ENCODE results near the gene VILL. TPM values are rescaled to one million over a fixed set of nuclear protein-coding genes. Genes with fewer than 3 reads are reported as not detected.
"Not testable (repeated sequence)": the region's sequence is repeated elsewhere in the genome, so short reads cannot be mapped to it uniquely, and the experiment has no call there.

The VILL gene
- total RNA-seq, 4 donors from 2014 or later: 0.51 to 4.6 (median 0.66) TPM

GRCh38 chr3:37969596-37970100 lies 20.9 kb upstream of the VILL start:
- peaks cover 13 to 21% of the 10 kb centered on the region in 2 donors for H3K4me1 ChIP-seq
- H3K9me3 ChIP-seq: no peaks in the 10 kb centered on the region
- TF ChIP-seq POLR2A (IDR thresholded peaks at IDR 0.05) (no peak), CTCF (IDR thresholded peaks at IDR 0.05 in 4 of 5, conservative IDR thresholded peaks at IDR 0.05 in 1 of 5) (no peak)
- ATAC-seq (peak; percentile 10 to 45), DNase-seq (peak in 1 of 2 donors; percentile 29)
- H3K27ac ChIP-seq: peak overlapping the region in 2 of 4 donors; percentile 18 to 36
- H3K36me3 ChIP-seq: no peaks in the 10 kb centered on the region
- in situ Hi-C loops (cut with MboI; ENCODE audit: low sequenced_read_pairs in 4 of 4) (loop anchor here in 2 of 4 donors (10.0 kb wide), 1 partner anchor 115 kb away; no protein-coding TSS in a partner anchor), intact Hi-C loops (cut with DNase I; ENCODE audit: low total_unique reads) (no loop called here)
- no peak overlapping the region for H3K4me3 ChIP-seq
- H3K27me3 ChIP-seq: no peaks in the 10 kb centered on the region

- ATAC-seq: no peak
- no peak for DNase-seq
- TF ChIP-seq CTCF (IDR thresholded peaks at IDR 0.05 in 4 of 5, conservative IDR thresholded peaks at IDR 0.05 in 1 of 5) (no peak), POLR2A (IDR thresholded peaks at IDR 0.05) (no peak)
- in situ Hi-C loops (cut with MboI; ENCODE audit: low sequenced_read_pairs in 4 of 4): no loop called here
- Histone ChIP-seq H3K27ac (no peak overlapping the region), H3K4me1 (peaks cover 13 to 21% of the 10 kb centered on the region in 2 donors), H3K4me3 (no peak overlapping the region), H3K27me3 (no peaks in the 10 kb centered on the region), H3K9me3 (no peaks in the 10 kb centered on the region), H3K36me3 (no peaks in the 10 kb centered on the region)
- intact Hi-C loops (cut with DNase I; ENCODE audit: low total_unique reads): no loop called here
Measured at GRCh38 chr3:37970802-37971201, 19.8 kb upstream of the VILL start.

GRCh38 chr3:37971467-37971866 lies 19.1 kb upstream of the VILL start:
- ATAC-seq: no peak
- TF ChIP-seq POLR2A (IDR thresholded peaks at IDR 0.05) (no peak), CTCF (IDR thresholded peaks at IDR 0.05 in 4 of 5, conservative IDR thresholded peaks at IDR 0.05 in 1 of 5) (no peak)
- no peaks in the 10 kb centered on the region for H3K27me3 ChIP-seq
- intact Hi-C loops (cut with DNase I; ENCODE audit: low total_unique reads) (no loop called here), in situ Hi-C loops (cut with MboI; ENCODE audit: low sequenced_read_pairs in 4 of 4) (no loop called here)
- H3K36me3 ChIP-seq: no peaks in the 10 kb centered on the region
- H3K9me3 ChIP-seq: no peaks in the 10 kb centered on the region
- H3K4me1 ChIP-seq: peaks cover 13 to 21% of the 10 kb centered on the region in 2 donors
- no peak overlapping the region for H3K27ac ChIP-seq
- H3K4me3 ChIP-seq: no peak overlapping the region
- no peak for DNase-seq

- intact Hi-C loops (cut with DNase I; ENCODE audit: low total_unique reads); H3K36me3 ChIP-seq; DNase-seq; in situ Hi-C loops (cut with MboI; ENCODE audit: low sequenced_read_pairs in 4 of 4); H3K27ac ChIP-seq; ATAC-seq; H3K4me3 ChIP-seq; H3K27me3 ChIP-seq; H3K9me3 ChIP-seq: not testable (repeated sequence)
- peaks cover 11 to 19% of the 10 kb centered on the region in 2 donors for H3K4me1 ChIP-seq
Measured at GRCh38 chr3:37972056-37972455, 18.5 kb upstream of the VILL start.

GRCh38 chr3:37973246-37974054 lies 17.1 kb upstream of the VILL start:
- no peaks in the 10 kb centered on the region for H3K27me3 ChIP-seq
- H3K36me3 ChIP-seq: no peaks in the 10 kb centered on the region
- DNase-seq (no peak), ATAC-seq (no peak)
- no peaks in the 10 kb centered on the region for H3K9me3 ChIP-seq
- H3K4me1 ChIP-seq: peaks cover 7 to 12% of the 10 kb centered on the region in 2 donors
- no peak overlapping the region for H3K27ac ChIP-seq
- no peak overlapping the region for H3K4me3 ChIP-seq
- no peak for TF ChIP-seq POLR2A (IDR thresholded peaks at IDR 0.05)
- no peak for TF ChIP-seq CTCF (IDR thresholded peaks at IDR 0.05 in 4 of 5, conservative IDR thresholded peaks at IDR 0.05 in 1 of 5)
- intact Hi-C loops (cut with DNase I; ENCODE audit: low total_unique reads): loop anchor here (1.0 kb wide), 2 partner anchors 13 to 30 kb away; no protein-coding TSS in a partner anchor
- in situ Hi-C loops (cut with MboI; ENCODE audit: low sequenced_read_pairs in 4 of 4): no loop called here

Data from gastrocnemius medialis (tissue), 4 donors.